NCI-H524 (cell line): ENCODE measurements around the gene EEF2.

Experiments used
- DNase-seq, 2 experiments: peaks; one replicate each; lab custom pipeline; 2025; lab: John Stamatoyannopoulos, UW

The EEF2 gene

GRCh38 chr19:3984584-3984907, 717 bp downstream of the EEF2 start:
- DNase-seq = no peak

DNA sequence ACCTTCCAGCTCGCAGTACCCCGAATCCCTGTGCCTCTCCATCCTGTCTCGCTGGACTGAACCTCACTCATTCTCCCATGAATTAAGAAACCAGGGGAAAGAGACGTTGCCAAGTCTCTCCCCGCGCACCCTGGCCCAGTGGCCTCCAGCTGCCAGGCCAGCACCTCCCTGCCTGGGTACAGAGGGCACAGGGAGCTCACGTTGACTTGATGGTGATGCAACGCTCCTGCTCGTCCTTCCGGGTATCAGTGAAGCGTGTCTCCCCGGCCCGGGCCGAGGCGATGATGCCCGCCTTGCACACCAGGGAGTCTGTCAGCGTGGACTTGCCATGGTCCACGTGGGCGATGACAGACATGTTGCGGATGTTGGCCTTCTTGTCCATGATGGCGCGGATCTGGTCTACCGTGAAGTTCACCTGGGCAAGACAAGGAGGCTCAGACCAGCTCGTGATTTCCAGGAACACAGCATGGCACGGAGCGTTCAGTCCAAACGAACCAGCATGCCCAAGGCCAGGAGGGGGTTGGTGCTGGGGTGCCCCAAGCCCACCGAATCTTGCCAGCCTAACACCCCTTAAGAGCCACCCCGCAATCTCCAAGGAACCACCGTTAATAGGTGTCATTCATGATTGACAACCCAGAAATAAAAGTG, 1.2 kb downstream of the EEF2 start:
- DNase-seq = no peak

GRCh38 chr19:3983542-3983914, 1.7 kb downstream of the EEF2 start:
- DNase-seq = no peak

GRCh38 chr19:3982701-3983541, 2.3 kb downstream of the EEF2 start:
- DNase-seq = no peak

- DNase-seq = no peak
Observed at GRCh38 chr19:3981736-3982681, 3.3 kb downstream of the EEF2 start.

DNA sequence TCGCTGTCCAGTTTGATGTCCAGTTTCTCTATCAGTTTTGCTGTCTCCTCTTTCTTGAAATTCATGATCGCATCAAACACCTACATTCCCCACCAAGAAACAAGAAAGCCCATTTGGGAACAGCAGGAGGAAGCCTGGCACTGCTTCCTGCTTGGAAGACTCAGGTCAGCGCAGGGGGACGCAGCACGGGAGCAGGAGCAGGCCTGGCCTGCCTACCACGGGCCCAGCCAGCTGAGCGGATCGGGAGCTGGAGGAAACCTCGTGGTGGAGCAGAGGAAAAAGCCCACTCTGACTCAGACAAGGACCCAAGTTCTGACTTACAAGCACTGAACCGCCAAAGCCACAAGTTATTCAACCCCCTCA, 3.9 kb downstream of the EEF2 start:
- no peak for DNase-seq

GRCh38 chr19:3980353-3981251, 4.7 kb downstream of the EEF2 start:
- no peak for DNase-seq

DNA sequence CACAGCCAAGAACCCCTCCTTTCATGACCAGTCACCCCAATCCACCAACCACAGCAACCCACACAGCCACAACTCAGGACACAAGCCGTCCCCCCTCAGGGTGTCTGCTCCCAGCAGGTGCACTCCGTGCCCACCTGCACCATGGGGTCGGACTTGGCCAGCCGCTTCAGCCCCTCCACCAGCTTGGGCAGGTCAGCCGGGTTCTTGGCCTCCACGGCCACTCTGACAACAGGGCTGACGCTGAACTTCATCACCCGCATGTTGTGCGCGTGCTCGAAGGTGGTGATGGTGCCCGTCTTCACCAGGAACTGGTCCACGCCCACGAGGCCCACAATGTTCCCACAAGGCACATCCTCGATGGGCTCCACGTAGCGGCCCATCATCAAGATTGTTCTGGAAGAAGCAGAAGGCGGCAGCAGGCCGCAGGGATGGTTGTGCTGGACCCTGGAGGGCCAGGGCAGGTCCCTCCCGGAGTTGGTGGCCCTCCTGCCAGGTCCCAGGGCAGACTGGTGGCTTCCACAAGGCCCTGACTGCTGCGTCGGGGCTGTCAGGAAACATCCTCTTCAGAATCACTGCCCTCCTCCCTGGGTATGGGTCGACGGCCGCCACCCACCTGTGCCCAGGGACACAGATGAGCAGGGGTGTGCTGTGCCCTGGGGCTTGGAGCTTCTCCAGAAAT, 5.5 kb downstream of the EEF2 start:
- DNase-seq = no peak

DNA sequence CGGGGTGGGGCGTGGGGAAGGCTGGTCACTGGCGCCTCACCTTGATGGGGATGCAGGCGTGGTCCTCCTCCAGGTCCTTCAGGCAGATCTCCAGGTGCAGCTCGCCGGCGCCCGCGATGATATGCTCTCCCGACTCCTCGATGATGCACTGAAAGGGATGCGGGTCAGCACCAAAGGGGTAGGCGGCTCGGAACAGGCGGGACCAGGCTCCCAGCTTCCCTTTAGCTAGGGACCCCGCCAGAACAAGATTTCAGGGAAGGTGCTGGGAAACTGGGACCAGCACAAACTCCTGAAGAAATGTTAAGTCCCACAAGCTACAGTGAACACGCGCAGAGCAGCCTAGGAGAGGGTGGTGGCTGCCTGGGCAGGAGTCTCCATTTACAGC, 6.0 kb downstream of the EEF2 start:
- DNase-seq = no peak

- no peak for DNase-seq
Observed at GRCh38 chr19:3978145-3978544, 7.1 kb downstream of the EEF2 start.

DNA sequence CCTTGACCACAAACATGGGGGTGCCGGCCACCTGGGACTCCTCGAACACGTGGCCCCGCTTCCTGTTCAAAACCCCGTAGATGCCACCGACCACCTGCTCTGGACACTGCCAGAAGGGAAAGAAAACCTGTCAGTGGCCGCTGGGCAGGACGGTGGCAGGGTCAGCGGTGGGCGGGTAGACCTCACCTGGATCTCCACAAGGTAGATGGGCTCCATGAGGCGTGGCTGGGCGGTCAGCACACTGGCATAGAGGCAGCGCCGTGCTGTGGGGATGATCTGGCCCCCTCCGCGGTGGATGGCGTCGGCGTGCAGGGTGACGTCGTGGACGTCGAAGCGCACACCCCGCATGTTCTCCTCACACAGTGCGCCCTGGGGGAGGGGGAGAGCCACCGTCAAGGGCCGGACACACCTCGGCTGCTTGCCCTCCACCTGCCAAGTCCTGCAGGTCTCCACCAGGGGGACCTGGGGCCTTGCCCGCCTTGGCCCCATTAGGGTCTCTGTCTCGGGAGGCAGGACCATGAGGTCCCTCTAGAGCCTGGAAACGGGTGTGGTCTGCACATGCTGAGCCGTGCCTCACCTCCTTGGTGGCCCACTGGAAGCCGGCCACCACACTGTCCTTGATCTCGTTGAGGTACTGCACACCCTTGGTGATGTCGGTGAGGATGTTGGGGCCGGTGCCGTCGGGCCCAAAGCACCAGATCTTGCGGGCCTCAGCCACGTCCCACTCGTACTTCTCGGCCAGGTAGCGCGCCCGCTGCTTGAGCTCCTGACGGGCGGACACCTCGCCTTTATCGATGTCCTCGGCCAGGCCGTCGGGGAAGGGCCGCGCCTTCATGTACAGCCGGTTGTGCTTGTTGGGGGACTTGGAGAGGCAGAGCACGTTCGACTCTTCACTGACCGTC, 7.8 kb downstream of the EEF2 start:
- DNase-seq = no peak

DNA sequence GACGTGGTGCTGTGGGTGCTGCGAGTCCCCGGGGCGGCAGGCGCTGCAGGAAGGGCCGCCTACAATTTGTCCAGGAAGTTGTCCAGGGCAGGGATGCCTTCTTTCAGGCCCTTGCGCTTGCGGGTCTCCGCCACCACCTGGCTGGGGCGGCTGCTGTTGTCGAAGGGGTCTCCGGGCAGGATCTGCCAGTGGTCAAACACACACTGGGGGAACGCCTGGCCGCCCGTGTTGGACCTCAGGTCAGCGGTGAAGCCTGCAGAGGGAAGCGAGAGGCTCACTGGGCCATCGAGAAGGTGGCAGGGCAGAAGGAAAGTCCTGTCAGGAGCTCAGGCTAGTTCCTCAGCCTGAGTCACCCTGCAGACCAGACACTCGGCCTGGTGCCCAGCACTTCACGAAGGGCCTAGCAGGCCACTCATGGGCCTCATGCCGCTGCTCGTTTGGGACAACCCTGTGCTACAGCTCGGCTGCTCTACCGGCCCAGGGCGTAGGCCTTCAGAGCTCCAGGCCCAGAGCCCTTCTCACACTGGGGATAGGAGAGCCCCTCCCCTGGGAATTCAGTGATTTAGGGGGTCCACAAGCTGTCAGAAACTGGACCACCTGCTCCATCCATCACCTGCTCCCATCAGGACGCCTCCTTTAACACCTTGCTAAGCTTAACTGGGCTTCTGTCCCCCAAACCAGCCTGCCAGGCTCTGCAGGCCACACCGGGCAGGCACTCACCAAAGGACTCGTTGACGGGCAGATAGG, 8.6 kb downstream of the EEF2 start:
- no peak for DNase-seq

GRCh38 chr19:3975637-3976087, 9.6 kb downstream of the EEF2 start:
- peak in 1 of 2 experiments; percentile 29 for DNase-seq

DNA sequence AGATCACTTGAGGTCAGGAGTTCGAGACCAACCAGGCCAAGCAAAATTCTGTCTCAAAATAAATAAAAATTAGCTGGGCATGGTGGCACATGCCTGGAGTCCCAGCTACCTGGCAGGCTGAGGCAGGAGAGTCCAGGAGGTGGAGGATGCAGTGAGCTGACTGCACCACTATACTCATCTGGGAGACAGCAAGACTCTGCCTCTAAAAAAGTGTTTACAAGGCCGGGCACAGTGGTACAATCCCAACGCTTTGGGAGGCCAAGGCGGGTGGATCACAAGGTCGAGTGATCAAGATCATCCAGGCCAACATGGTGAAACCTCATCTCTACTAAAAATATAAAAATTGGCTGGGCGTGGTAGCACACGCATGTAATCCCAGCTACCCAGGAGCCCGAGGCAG, 10.1 kb downstream of the EEF2 start:
- no peak for DNase-seq

- peak; percentile 95 to 98 for DNase-seq
Observed at GRCh38 chr19:3970808-3971598, 14.3 kb downstream of the EEF2 start, which contains the start of gene DAPK3. TSS of gene DAPK3 (minus strand) at chr19:3971099. CDS start at chr19:3969735, 1,364 bp downstream.

DNA sequence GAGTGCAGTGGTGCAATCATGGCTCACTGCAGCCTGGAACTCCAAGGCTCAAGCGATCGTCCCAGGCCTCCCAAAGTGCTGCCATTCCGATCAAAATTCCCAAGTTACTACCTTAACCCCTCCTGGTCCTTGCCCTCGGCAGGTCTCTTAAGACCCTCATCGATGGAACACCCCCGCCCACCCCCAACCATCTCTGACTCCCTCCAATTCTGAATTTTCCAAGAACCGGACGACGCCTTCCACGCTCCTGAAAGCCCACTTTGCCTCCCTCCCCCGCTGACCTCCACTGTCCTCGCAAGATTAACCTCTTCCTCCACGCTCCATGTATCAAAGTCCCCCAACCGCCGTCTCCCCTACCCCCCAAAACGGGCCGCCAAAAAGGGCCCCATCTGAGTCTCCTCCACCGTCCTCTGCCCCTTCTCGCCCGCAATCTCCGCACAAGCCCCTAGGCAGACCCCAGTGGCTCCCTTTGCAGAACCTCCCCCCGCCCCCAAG, 14.9 kb downstream of the EEF2 start:
- no peak for DNase-seq

DNA sequence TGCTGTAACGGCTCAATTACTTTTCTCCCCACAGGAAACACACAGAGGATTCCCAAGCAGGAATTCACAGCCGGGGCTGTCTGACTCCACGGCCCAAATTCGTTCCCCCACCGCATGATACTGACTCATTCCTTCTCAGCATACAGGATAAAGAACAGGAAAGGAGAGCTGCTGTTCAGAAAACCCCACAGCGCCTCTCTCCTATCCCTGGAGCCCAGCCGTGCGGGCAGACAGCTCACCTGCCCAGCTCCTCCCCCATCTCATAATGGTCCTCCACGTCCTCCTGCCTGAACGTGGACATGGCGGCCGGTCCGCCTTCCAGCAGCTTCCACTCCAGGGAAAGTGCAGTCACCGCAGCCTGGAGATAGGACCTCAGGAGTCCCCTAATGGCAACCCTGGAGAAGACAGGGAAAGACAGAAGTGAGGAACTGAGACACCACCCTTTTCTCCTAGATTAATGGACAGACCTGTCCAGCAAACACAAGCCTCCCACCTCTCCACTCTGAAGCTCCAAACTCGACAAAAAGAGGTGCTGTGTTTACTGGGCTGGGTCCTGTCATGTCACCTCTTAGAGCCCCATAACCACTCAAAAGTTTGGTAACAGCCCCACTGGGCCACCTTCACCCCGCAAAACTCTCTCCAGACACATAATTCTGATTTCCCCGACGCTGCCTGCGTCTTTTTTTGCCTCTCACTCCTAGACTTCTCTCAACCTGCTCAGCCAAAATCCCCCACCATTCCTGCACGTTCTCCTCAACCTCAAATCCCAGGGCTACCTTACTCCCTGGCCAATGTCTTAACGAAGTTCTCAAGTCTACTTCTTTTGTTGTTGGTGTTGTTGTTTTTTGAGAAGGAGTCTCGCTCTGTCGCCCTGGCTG, 15.6 kb downstream of the EEF2 start:
- no peak for DNase-seq
